IMR-90 (cell line): ENCODE data around the gene MAN1C1. TPM values are rescaled to one million over a fixed set of nuclear protein-coding genes. Genes with fewer than 3 reads are reported as not detected.

ENCODE experiments used
- ATAC-seq: fragments of 200-7000 bp; cut with Tn5 transposase; 2 replicates; pipeline ENCODE4 v1.9.1; 2020; ENCODE audit warnings: low read depth, mild to moderate bottlenecking, moderate library complexity
- BruUV-seq: library from RNA; stranded (reverse); fragments of 400-500 nt; replicated peaks from 2 replicates; lab custom pipeline; 2021; lab: Mats Ljungman, UMichigan
- CTCF ChIA-PET: fragments of 300-600 bp; formaldehyde crosslinking; extraction: SDS; loops from one replicate; lab custom pipeline; 2021; ENCODE audit warnings: antibody characterized with exemption; lab: Yijun Ruan, JAX
- POLR2A ChIA-PET: fragments of 300-600 bp; sonication (Branson Sonifier 250); formaldehyde crosslinking; loops from one replicate; lab custom pipeline; 2022; ENCODE audit warnings: antibody characterized with exemption; ENCODE audit not compliant: unreplicated experiment; lab: Charles Lee
- DNase-seq: peaks from one replicate; pipeline ENCODE4 v3.0.0; 2013
- H2AFZ ChIP-seq: replicated peaks from 2 replicates; pipeline ENCODE3; 2013; ENCODE audit warnings: low read length, mild to moderate bottlenecking; ENCODE audit not compliant: poor library complexity
- H2AK5ac ChIP-seq: 2 replicates; pipeline ENCODE4 v1.6.1; 2013; ENCODE audit warnings: low read depth, low read length, inconsistent platforms
- H2AK9ac ChIP-seq: replicated peaks from 2 replicates; pipeline ENCODE3; 2013; ENCODE audit warnings: mild to moderate bottlenecking, low read depth, low read length, moderate library complexity; ENCODE audit not compliant: poor library complexity
- H2BK120ac ChIP-seq: 2 replicates; pipeline ENCODE4 v1.6.1; 2013; ENCODE audit warnings: low read depth, low read length, inconsistent platforms
- H2BK15ac ChIP-seq: 3 replicates; pipeline ENCODE4 v1.6.1; 2013; ENCODE audit warnings: low read depth, low read length, inconsistent platforms
- H2BK20ac ChIP-seq: 2 replicates; pipeline ENCODE4 v1.6.1; 2013; ENCODE audit warnings: low read depth, mild to moderate bottlenecking, inconsistent platforms, low read length, moderate library complexity
- H2BK5ac ChIP-seq: 2 replicates; pipeline ENCODE4 v1.6.1; 2013; ENCODE audit warnings: mild to moderate bottlenecking, low read depth, low read length, inconsistent platforms; ENCODE audit not compliant: poor library complexity, severe bottlenecking
- H3K14ac ChIP-seq: replicated peaks from 2 replicates; pipeline ENCODE4 v1.6.1; 2013; ENCODE audit warnings: low read depth, low read length, inconsistent platforms
- H3K18ac ChIP-seq: 2 replicates; pipeline ENCODE4 v1.6.1; 2013; ENCODE audit warnings: low read depth, low read length, control low read depth
- H3K23ac ChIP-seq: 2 replicates; pipeline ENCODE4 v1.6.1; 2013; ENCODE audit warnings: low read depth, low read length, inconsistent platforms
- H3K27ac ChIP-seq: 2 replicates; pipeline ENCODE4 v1.5.1; 2013; ENCODE audit warnings: mild to moderate bottlenecking, control low read depth, low read length; ENCODE audit not compliant: insufficient read depth
- H3K27me3 ChIP-seq: 2 replicates; pipeline ENCODE4 v1.6.1; 2013; ENCODE audit warnings: low read length; ENCODE audit not compliant: control insufficient read depth, insufficient read depth
- H3K36me3 ChIP-seq: 2 replicates; pipeline ENCODE4 v1.6.1; 2013; ENCODE audit warnings: low read length, mixed read lengths; ENCODE audit not compliant: control insufficient read depth, insufficient read depth
- H3K4ac ChIP-seq: 2 replicates; pipeline ENCODE4 v1.6.1; 2013; ENCODE audit warnings: low read depth, low read length, inconsistent platforms
- H3K4me1 ChIP-seq: 2 replicates; pipeline ENCODE4 v1.6.1; 2013; ENCODE audit warnings: low read length, mixed read lengths; ENCODE audit not compliant: control insufficient read depth, insufficient read depth
- H3K4me2 ChIP-seq: 2 replicates; pipeline ENCODE4 v1.6.1; 2013; ENCODE audit warnings: low read depth, mild to moderate bottlenecking, control low read depth, low read length, moderate library complexity
- H3K4me3 ChIP-seq: 2 replicates; pipeline ENCODE4 v1.5.1; 2013; ENCODE audit warnings: low read depth, mild to moderate bottlenecking, control low read depth, low read length, moderate library complexity; ENCODE audit not compliant: insufficient read depth
- H3K56ac ChIP-seq: 2 replicates; pipeline ENCODE4 v1.6.1; 2013; ENCODE audit warnings: low read length, inconsistent platforms; ENCODE audit not compliant: insufficient read depth; ENCODE audit errors: extremely low read depth
- H3K79me1 ChIP-seq, 2 experiments: 2 replicates each; pipeline ENCODE4 v1.6.1; 2013; ENCODE audit warnings: low read length in 2 of 2, inconsistent platforms in 1 of 2, low read depth in 1 of 2
- H3K9ac ChIP-seq: 2 replicates; pipeline ENCODE4 v1.6.1; 2013; ENCODE audit warnings: low read depth, low read length, control low read depth
- H3K9me1 ChIP-seq: 2 replicates; pipeline ENCODE4 v1.6.1; 2013; ENCODE audit warnings: low read length, inconsistent platforms; ENCODE audit not compliant: insufficient read depth
- H3K9me3 ChIP-seq: 2 replicates; pipeline ENCODE4 v1.6.1; 2013; ENCODE audit warnings: low read length; ENCODE audit not compliant: control insufficient read depth, insufficient read depth
- H4K20me1 ChIP-seq: 2 replicates; pipeline ENCODE4 v1.6.1; 2013; ENCODE audit warnings: low read length, inconsistent platforms; ENCODE audit not compliant: insufficient read depth
- H4K5ac ChIP-seq: 2 replicates; pipeline ENCODE4 v1.6.1; 2013; ENCODE audit warnings: mild to moderate bottlenecking, low read depth, low read length, control low read depth
- H4K8ac ChIP-seq, 2 experiments: 2 replicates each; pipeline ENCODE4 v1.6.1; 2013; ENCODE audit warnings: low read depth in 2 of 2, low read length in 2 of 2, control low read depth in 1 of 2, inconsistent platforms in 1 of 2
- H4K91ac ChIP-seq: 2 replicates; pipeline ENCODE4 v1.6.1; 2013; ENCODE audit warnings: low read depth, low read length, inconsistent platforms; ENCODE audit not compliant: insufficient read depth
- MXI1 ChIP-seq: IDR thresholded peaks from 2 replicates; pipeline ENCODE4 v1.6.1; 2012; ENCODE audit warnings: low read depth, mild to moderate bottlenecking, low read length, moderate library complexity, borderline replicate concordance
- WGBS, 2 experiments: methylation state at CpG; one replicate each; pipeline versions ENCODE4 v1.1.5 to v1.1.7; 2013; ENCODE audit warnings: missing lambda C conversion rate in 2 of 2; ENCODE audit not compliant: insufficient read length in 1 of 2; ENCODE audit errors: extremely low coverage in 2 of 2; 5-methylcytosine and 5-hydroxymethylcytosine counted together
- dilution Hi-C: fragments of 300-500 bp; cut with HindIII; formaldehyde crosslinking; loops from one replicate; pipeline ENCODE4 v1.14.3; 2018; ENCODE audit warnings: low sequenced_read_pairs; ENCODE audit not compliant: unreplicated experiment
- in situ Hi-C: fragments of 300-500 bp; cut with MboI; formaldehyde crosslinking; loops from 3 replicates; pipeline ENCODE4 v1.14.3; 2019; ENCODE audit warnings: low sequenced_read_pairs, inconsistent platforms, mixed read lengths
- intact Hi-C: fragments of 100-400 bp; cut with micrococcal nuclease; formaldehyde crosslinking; loops from 2 replicates; pipeline ENCODE4 v1.10.0; 2022
- polyA plus RNA-seq, 3 experiments: library from polyadenylated mRNA; depleted of rRNA; stranded (reverse); fragments of >200 nt; gene quantifications; 2 replicates each; pipeline ENCODE4 v1.2.3, GENCODE V29; 2012; ENCODE audit warnings: low replicate concordance in 1 of 3
- total RNA-seq: library from RNA; depleted of rRNA; stranded (reverse); fragments of >200 nt; gene quantifications from 2 replicates; pipeline ENCODE4 v1.2.3, GENCODE V29; 2012

The MAN1C1 gene
- total and polyA plus RNA-seq, 2 of the 4 experiments (the other 2 are of a cell fraction) = 3.2 to 11.3 TPM

GRCh38 chr1:25641329-25641725, 24.7 kb downstream of the MAN1C1 start:
- Histone ChIP-seq H2AFZ (no peak overlapping the region), H4K5ac (no peak overlapping the region), H2BK15ac (no peak overlapping the region), H4K8ac (no peak overlapping the region), H3K27ac (no peak overlapping the region), H3K14ac (no peak overlapping the region), H3K4me3 (no peak overlapping the region), H3K36me3 (peaks cover 10% of the 10 kb centered on the region; the same call in 1 of the 2 replicates), H3K9me1 (peaks cover 7% of the 10 kb centered on the region; the same call in 1 of the 2 replicates), H2BK120ac (no peak overlapping the region), H2BK20ac (no peak overlapping the region), H3K27me3 (no peaks in the 10 kb centered on the region), H3K79me1 (peaks cover 0 to 6% of the 10 kb centered on the region in 2 experiments; a peak in 1 of 4 replicates), H2BK5ac (no peak overlapping the region), H4K91ac (no peak overlapping the region), H4K20me1 (peaks cover 12% of the 10 kb centered on the region; the same call in 1 of the 2 replicates), H3K18ac (no peak overlapping the region; the same call in 1 of the 2 replicates), H3K4me1 (peaks cover 6% of the 10 kb centered on the region; the same call in 1 of the 2 replicates), H3K4me2 (no peak overlapping the region), H3K4ac (no peak overlapping the region), H2AK9ac (no peak overlapping the region), H3K56ac (no peak overlapping the region), H3K9me3 (no peaks in the 10 kb centered on the region), H3K9ac (no peak overlapping the region), H2AK5ac (no peak overlapping the region), H3K23ac (no peak overlapping the region)
- in situ Hi-C loops (no loop called here), intact Hi-C loops (no loop called here), dilution Hi-C loops (no loop called here)
- CTCF ChIA-PET = no interaction called here
- no TSS peak for BruUV-seq
- POLR2A ChIA-PET = no interaction called here
- DNase-seq = no peak
- WGBS, 2 experiments = no CpG with 5 or more reads among the region's 4 CpGs
- TF ChIP-seq MXI1 = no peak
- no peak for ATAC-seq
